Measurements from ENCODE around the gene LYPD5.
A peak's percentile ranks its signal among the peaks of the same experiment; 100 is the strongest.
"Not testable (repeated sequence)": the region's sequence is repeated elsewhere in the genome, so short reads cannot be mapped to it uniquely, and the experiment has no call there.

The LYPD5 gene

GRCh38 chr19:43806401-43806800 lies 4.2 kb upstream of the LYPD5 start:
- not testable (repeated sequence) for DNase-seq (ENCODE audit: low read depth, low spot score)

DNA sequence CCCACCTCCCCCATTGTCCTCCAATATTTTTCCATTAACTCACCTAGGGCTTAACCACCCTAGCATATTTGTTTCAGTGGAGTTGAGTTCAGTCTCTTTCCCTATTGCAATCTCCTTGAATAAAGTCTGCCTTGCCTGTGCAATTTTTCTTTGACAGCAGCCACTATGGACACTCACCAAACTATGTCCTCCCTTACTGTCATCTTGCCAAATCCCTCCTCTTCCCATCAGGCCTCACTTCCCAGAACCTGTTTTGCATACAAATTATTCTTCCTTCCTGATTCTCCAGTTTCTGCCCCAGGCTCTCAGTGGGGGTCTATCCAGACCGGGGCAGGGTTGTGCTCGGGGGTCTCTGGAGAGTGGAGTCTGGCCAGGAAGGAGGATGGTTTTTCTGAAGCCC lies 2.2 kb upstream of the LYPD5 start:
- DNase-seq (ENCODE audit: low read depth, low spot score) = no peak

GRCh38 chr19:43799502-43800142 lies 2.6 kb downstream of the LYPD5 start:
- peak; percentile 62 for DNase-seq (ENCODE audit: low read depth, low spot score)

GRCh38 chr19:43798546-43799409 lies 3.5 kb downstream of the LYPD5 start:
- peak; percentile 85 for DNase-seq (ENCODE audit: low read depth, low spot score)

GRCh38 chr19:43798026-43798545 lies 4.2 kb downstream of the LYPD5 start:
- no peak for DNase-seq (ENCODE audit: low read depth, low spot score)

- no peak for DNase-seq (ENCODE audit: low read depth, low spot score)
These were observed 4.7 kb downstream of the LYPD5 start for GRCh38 chr19:43797556-43797955.

DNA sequence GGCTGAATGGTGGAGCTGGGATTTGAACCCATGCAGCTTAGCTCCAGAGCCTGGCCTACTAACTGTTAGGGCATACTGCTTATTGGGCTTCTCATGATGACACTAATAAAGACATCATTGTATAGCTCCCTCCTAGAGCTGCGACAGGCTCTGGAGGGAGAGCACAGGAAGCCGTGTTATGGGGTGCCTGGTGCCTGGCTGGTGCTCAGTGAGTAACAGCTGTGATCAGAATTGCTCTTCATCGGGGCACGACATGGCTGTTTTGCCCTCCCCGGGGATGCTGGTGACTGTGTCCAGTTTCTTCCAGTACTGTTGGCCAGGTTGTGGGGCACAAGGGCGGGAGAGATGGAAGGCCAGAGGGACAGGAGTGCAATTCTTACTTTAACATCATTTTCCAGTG lies 5.1 kb downstream of the LYPD5 start:
- no peak for DNase-seq (ENCODE audit: low read depth, low spot score)

DNA sequence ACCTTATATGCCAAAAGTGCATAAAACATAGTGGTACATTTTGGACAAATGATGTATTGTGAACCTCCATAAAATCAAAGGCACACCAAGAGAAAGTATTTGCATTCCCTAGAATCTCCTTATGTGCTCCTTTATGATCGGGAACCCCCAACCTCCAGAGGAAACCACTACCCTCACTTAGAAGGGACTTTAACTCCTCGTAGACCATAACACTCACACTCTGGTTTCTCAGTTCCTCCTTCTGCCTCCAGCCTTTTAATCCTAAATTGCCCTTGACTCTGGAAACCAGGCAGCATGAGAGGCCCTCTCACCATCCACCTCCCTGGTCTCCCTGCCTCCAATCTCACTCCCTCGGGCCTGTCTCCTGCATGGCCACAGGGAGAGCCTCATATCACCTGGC lies 11.7 kb downstream of the LYPD5 start:
- DNase-seq (ENCODE audit: low read depth, low spot score) = no peak

- peak; percentile 54 for DNase-seq (ENCODE audit: low read depth, low spot score)
These were observed 13.2 kb downstream of the LYPD5 start for GRCh38 chr19:43789029-43789428.

DNA sequence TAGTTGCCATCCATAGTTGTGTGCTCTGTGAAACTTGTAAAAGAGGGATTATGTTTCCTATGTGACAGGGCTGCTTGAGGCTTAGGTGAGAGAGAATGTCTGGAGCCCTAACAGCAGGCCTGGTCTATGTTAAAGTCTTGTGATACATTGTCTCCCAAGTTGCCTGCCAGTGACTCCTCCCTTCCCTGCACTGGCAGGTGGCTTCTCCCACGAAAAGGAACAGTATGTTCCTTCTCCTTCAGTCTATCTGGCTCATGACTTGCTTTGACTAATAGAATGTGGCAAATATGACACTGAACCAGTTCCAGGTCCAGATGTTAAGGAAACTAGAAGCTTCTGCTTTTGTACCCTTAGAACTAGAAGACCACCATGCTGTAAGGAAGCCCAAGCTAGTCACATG lies 15.6 kb downstream of the LYPD5 start:
- no peak for DNase-seq (ENCODE audit: low read depth, low spot score)

DNA sequence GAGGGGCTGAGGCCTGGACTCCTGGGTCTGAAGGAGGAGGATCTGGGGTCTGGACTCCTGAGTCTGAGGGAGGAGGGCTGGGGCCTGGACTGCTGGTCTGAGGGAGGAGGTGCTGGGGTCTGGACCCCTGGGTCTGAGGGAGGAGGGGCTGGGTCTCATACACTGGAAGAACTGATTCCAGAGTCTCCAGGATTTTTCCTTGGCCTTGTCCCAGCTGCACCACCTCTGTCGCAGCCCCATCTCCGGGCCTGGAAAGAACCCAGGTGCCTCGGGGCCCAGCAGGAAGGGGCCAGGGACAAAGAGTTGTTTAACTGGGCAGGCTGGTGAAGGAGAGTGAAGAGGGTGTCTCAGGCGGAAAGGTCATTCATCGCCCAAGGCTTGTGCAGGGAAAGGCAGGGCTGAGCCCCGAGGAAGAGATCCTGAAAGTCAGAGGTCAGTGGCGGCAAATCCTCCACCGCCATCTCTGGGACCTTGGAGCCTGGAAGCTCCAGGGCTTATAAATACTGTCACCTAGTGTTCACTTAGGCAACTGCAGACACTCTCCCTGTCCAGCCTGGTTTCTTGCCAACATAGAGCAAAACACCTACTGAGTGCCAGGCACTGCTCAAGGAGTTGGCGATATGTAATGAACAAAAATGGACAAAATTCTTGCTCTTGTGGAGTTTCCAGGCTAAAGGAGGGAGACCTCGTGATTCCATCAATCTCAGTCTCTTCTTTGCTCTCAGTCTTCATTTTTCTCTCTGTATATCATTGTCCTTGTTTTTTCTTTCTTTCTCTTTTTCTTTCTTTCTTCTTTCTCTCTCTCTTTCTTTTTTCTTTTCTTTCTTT lies 17.1 kb downstream of the LYPD5 start:
- peak; percentile 86 for DNase-seq (ENCODE audit: low read depth, low spot score)

- peak; percentile 59 for DNase-seq (ENCODE audit: low read depth, low spot score)
These were observed 17.8 kb downstream of the LYPD5 start for GRCh38 chr19:43784241-43784980.

DNA sequence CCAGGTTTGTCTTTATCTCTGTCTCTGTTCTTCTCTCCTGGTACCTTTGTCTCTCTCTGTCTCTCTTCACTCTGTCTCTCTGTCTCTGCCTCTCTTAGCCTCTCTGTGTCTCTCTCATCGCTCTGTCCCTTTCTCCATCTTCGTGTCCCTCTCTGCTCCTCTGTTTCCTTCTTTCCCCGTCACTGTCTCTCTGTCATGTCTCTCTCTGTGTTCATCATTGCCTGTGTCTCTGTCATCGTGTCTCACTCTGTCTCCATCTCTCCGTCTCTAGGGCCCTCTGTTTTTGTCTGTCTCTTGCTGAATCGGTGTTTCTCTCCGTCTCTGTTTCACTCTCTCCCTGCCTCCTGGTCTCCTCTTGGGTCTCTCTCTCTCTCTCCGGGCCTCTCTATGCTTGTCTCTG lies 18.6 kb downstream of the LYPD5 start:
- DNase-seq (ENCODE audit: low read depth, low spot score) = no peak

GRCh38 chr19:43782689-43783231 lies 19.5 kb downstream of the LYPD5 start:
- no peak for DNase-seq (ENCODE audit: low read depth, low spot score)

GRCh38 chr19:43782311-43782660 lies 20.0 kb downstream of the LYPD5 start:
- no peak for DNase-seq (ENCODE audit: low read depth, low spot score)

DNA sequence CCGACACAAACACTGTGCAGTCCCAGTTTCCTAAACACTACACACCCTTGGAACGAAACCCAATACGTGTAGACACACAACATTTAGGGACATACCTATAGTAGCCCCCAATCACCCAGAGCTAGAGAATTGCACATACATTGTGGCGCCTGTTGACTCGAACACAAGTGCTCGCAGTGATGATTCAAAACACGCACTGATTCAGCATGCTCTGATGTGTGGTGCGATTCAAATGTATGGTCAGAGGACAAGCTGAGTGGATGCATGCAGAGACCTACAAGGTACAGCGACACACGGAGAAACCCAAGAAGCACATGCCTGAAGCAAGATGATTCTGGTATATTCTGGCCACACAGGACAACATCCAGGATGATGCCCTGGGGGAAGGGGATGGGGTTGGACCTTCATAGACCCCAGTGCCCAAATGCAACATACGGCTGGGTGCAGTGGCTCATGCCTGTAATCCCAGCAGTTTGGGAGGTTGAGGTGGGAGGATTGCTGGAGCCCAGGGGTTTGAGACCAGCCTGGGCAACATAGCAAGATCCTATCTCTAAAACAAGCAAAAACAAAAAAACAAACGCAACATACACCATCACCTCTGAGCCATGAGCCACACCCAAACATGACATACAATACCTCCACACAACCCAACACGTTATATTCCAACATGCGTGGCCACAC lies 20.5 kb downstream of the LYPD5 start:
- no peak for DNase-seq (ENCODE audit: low read depth, low spot score)

GRCh38 chr19:43780706-43781525 lies 21.3 kb downstream of the LYPD5 start, which contains the start of gene KCNN4:
Gene KCNN4, minus strand, starts transcription at chr19:43780973. Its CDS starts 112 bp downstream, at chr19:43780861.
- no peak for DNase-seq (ENCODE audit: low read depth, low spot score)

DNA sequence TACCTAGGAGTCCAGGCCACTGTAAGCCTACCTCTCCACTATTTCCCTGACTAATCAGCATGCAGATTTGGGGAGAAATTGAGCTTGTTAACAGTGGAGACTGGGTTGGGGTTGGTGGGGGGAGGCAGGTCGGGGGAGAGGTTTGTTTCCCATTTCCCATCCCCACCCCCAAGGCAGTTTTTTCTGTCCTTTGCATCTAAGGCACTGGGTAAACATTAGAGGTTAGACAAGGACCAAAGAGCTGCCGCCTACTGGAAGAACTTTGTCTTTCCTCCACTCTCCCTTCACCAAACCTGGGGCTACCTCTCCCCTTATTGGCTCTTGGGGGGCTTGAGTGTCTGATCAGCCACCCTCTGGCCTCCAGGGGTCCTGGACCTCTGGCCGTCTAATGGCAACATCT lies 22.4 kb downstream of the LYPD5 start:
- DNase-seq (ENCODE audit: low read depth, low spot score) = no peak

- peak; percentile 65 for DNase-seq (ENCODE audit: low read depth, low spot score)
These were observed 23.0 kb downstream of the LYPD5 start for GRCh38 chr19:43779147-43779819.
